HepG2 (cell line): ENCODE data around the gene PNKD. TPM values are rescaled to one million over a fixed set of nuclear protein-coding genes. Genes with fewer than 3 reads are reported as not detected.
A peak's percentile ranks its signal among the peaks of the same experiment; 100 is the strongest.

Experiments
- CBFB ChIP-seq: sonication (generic); formaldehyde crosslinking; IDR thresholded peaks from 2 replicates; pipeline ENCODE4 v1.4.0; 2020; ENCODE audit warnings: missing genetic modification reagents
- CREB1 ChIP-seq, 2 experiments: fragments of 450-650 bp in 1 of 2; IDR thresholded peaks; 2 replicates each; pipeline ENCODE4 v1.6.1; 2016 to 2017; ENCODE audit warnings: control low read depth in 1 of 2, mild to moderate bottlenecking in 1 of 2, missing compliant biosample characterization in 1 of 2, missing genetic modification characterization in 1 of 2
- ETV6 ChIP-seq: sonication (generic); formaldehyde crosslinking; conservative IDR thresholded peaks from 2 replicates; pipeline ENCODE4 v1.4.0; 2020; ENCODE audit warnings: missing genetic modification reagents
- HNRNPH1 ChIP-seq: fragments of 200-400 bp; formaldehyde crosslinking; optimal IDR thresholded peaks from 2 replicates; pipeline ENCODE3; 2017; ENCODE audit warnings: mild to moderate bottlenecking, low read depth, low read length
- KDM3A ChIP-seq: IDR thresholded peaks from 2 replicates; pipeline ENCODE4 v1.6.1; 2018; ENCODE audit warnings: low read depth, missing compliant biosample characterization
- MED13 ChIP-seq: sonication (generic); formaldehyde crosslinking; IDR thresholded peaks from 2 replicates; pipeline ENCODE4 v1.5.0; 2020; ENCODE audit warnings: missing genetic modification reagents
- MEIS1 ChIP-seq: sonication (generic); formaldehyde crosslinking; IDR thresholded peaks from 2 replicates; pipeline ENCODE4 v1.9.0; 2021; ENCODE audit warnings: mild to moderate bottlenecking, missing genetic modification reagents, moderate library complexity, borderline replicate concordance
- NR3C1 ChIP-seq: sonication (generic); formaldehyde crosslinking; IDR thresholded peaks from 2 replicates; pipeline ENCODE4 v1.4.0; 2020; ENCODE audit warnings: missing genetic modification reagents
- RBM39 ChIP-seq: fragments of 200-400 bp; formaldehyde crosslinking; IDR thresholded peaks from one replicate; pipeline ENCODE4 v1.6.1; 2018; ENCODE audit warnings: antibody characterized with exemption, mild to moderate bottlenecking, low read depth, low read length; ENCODE audit not compliant: poor library complexity, severe bottlenecking
- SALL2 ChIP-seq: sonication (generic); formaldehyde crosslinking; IDR thresholded peaks from 2 replicates; pipeline ENCODE4 v1.8.1; 2023; ENCODE audit warnings: mild to moderate bottlenecking, missing genetic modification reagents, inconsistent platforms
- TFDP2 ChIP-seq: sonication (generic); formaldehyde crosslinking; IDR thresholded peaks from 2 replicates; pipeline ENCODE4 v1.4.0; 2020; ENCODE audit warnings: missing genetic modification reagents
- THAP7 ChIP-seq: sonication (generic); formaldehyde crosslinking; IDR thresholded peaks from 2 replicates; pipeline ENCODE4 v1.8.1; 2023; ENCODE audit warnings: mild to moderate bottlenecking, missing genetic modification reagents
- THAP9 ChIP-seq: sonication (generic); formaldehyde crosslinking; IDR thresholded peaks from 2 replicates; pipeline ENCODE4; 2020; ENCODE audit warnings: missing genetic modification reagents, mild to moderate bottlenecking, borderline replicate concordance
- ZBTB20 ChIP-seq: sonication (generic); formaldehyde crosslinking; IDR thresholded peaks from 2 replicates; pipeline ENCODE4 v1.8.1; 2023; ENCODE audit warnings: missing genetic modification reagents, low read depth, mild to moderate bottlenecking, borderline replicate concordance
- ZNF501 ChIP-seq: sonication (generic); formaldehyde crosslinking; IDR thresholded peaks from 2 replicates; pipeline ENCODE4 v1.5.1; 2020; ENCODE audit warnings: mild to moderate bottlenecking, moderate library complexity, missing genetic modification reagents
- ZNF883 ChIP-seq: sonication (generic); formaldehyde crosslinking; IDR thresholded peaks from 2 replicates; pipeline ENCODE4 v1.5.1; 2020; ENCODE audit warnings: mild to moderate bottlenecking, missing genetic modification reagents; ENCODE audit errors: not compliant biosample characterization
- ZSCAN9 ChIP-seq: IDR thresholded peaks from 2 replicates; pipeline ENCODE4 v1.6.1; 2016; ENCODE audit warnings: borderline replicate concordance
- polyA plus RNA-seq, 8 experiments: library from polyadenylated mRNA; depleted of rRNA in 3 of 8; stranded (reverse) in 7 of 8; unstranded in 1 of 8; fragments of >200 nt; fragmentation: Illumina TruSeq in 4 of 8; extraction: Trizol in 4 of 8; gene quantifications; 2 replicates each; pipeline versions ENCODE4 v1.2.1 to v1.2.3, GENCODE V29; 2011 to 2016; ENCODE audit warnings: low read depth in 4 of 8, missing spikeins in 1 of 8, mixed read lengths in 1 of 8; ENCODE audit not compliant: insufficient read depth in 1 of 8
- total RNA-seq, 5 experiments: library from RNA; depleted of rRNA; stranded (reverse); fragments of >200 nt; fragmentation: Illumina TruSeq; extraction: Trizol; gene quantifications; 2 replicates each; pipeline ENCODE4 v1.2.3, GENCODE V29; 2016; ENCODE audit warnings: low read depth in 1 of 5
- TF ChIP-seq, protein P1 (sequence below): sonication (generic); formaldehyde crosslinking; IDR thresholded peaks from 2 replicates; pipeline ENCODE4 v1.5.1; 2020; ENCODE audit warnings: mild to moderate bottlenecking, missing genetic modification reagents, borderline replicate concordance
- TF ChIP-seq, protein P2 (sequence below): sonication (generic); formaldehyde crosslinking; IDR thresholded peaks from 2 replicates; pipeline ENCODE4 v1.4.0; 2020; ENCODE audit warnings: mild to moderate bottlenecking, missing genetic modification reagents

PNKD gene
- total and polyA plus RNA-seq, 2 of the 13 experiments (the other 11 are each of a cell fraction or from before 2014, with no cell fraction given): 55.9 to 80.4 TPM

DNA sequence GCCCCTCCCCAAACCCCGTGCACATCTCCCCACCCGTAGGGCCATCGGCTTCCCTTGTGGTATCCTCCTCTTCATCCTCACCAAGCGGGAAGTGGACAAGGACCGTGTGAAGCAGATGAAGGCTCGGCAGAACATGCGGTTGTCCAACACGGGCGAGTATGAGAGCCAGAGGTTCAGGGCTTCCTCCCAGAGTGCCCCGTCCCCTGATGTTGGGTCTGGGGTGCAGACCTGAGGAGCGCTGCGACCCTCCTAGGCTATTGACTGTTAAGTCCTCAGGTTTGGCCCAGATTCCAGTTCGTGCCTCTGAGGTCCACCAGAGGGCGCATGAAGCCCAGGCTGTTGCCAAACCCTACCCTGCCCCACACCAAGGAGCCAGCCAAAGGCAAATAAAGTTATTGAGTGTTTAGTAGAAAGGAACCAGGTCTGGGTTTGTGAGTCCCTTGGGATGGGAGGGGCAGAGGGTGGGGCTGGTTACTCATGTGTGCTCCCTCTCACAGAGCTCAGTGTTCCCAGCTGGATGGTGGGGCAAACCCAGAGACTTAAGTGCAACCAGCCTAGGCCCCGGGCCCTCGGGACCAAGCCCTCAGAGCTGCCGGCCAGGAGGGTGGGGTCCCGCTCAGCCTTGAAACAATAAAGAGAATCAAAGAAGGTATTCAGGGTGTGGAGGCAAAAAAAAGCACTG, 2.4 kb downstream of the PNKD start (continued):
- TF ChIP-seq, protein P1, sequence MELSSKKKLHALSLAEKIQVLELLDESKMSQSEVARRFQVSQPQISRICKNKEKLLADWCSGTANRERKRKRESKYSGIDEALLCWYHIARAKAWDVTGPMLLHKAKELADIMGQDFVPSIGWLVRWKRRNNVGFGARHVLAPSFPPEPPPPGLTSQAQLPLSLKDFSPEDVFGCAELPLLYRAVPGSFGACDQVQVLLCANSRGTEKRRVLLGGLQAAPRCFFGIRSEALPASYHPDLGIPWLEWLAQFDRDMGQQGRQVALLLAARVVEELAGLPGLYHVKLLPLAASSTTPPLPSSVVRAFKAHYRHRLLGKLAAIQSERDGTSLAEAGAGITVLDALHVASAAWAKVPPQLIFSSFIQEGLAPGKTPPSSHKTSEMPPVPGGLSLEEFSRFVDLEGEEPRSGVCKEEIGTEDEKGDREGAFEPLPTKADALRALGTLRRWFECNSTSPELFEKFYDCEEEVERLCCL (CRISPR knock-in tag): no peak
- no peak for TF ChIP-seq MEIS1 (CRISPR knock-in tag)
- peak; percentile 78; the same call in 1 of the 2 replicates for TF ChIP-seq KDM3A
- peak; percentile 73 for TF ChIP-seq ZNF501 (CRISPR knock-in tag)
- TF ChIP-seq SALL2 (CRISPR knock-in tag): peak; percentile 84
- peak; percentile 35; the same call in 1 of the 2 replicates for TF ChIP-seq ZSCAN9 (CRISPR knock-in tag)
- TF ChIP-seq, protein P2, sequence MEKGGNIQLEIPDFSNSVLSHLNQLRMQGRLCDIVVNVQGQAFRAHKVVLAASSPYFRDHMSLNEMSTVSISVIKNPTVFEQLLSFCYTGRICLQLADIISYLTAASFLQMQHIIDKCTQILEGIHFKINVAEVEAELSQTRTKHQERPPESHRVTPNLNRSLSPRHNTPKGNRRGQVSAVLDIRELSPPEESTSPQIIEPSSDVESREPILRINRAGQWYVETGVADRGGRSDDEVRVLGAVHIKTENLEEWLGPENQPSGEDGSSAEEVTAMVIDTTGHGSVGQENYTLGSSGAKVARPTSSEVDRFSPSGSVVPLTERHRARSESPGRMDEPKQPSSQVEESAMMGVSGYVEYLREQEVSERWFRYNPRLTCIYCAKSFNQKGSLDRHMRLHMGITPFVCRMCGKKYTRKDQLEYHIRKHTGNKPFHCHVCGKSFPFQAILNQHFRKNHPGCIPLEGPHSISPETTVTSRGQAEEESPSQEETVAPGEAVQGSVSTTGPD (CRISPR knock-in tag): no peak; the same call in 1 of the 2 replicates
- peak; percentile 27 for TF ChIP-seq RBM39
- no peak for TF ChIP-seq ZBTB20
- 0 out of 2 replicates have a peak, but pooled peaks have one; percentile 40 for TF ChIP-seq CBFB (CRISPR knock-in tag)
- TF ChIP-seq THAP7 (CRISPR knock-in tag): no peak
- peak; percentile 57; the same call in 1 of the 2 replicates for TF ChIP-seq THAP9 (CRISPR knock-in tag)
- 0 out of 2 replicates have a peak, but pooled peaks have one; percentile 16 for TF ChIP-seq TFDP2
- TF ChIP-seq ETV6: 0 out of 2 replicates have a peak, but pooled peaks have one; percentile 22
- peak; percentile 27 for TF ChIP-seq ZNF883
- no peak for TF ChIP-seq CREB1 (IDR thresholded peaks at IDR 0.05)
- TF ChIP-seq CREB1 (CRISPR knock-in tag; IDR thresholded peaks at IDR 0.05): no peak
- no peak for TF ChIP-seq NR3C1
- no peak for TF ChIP-seq MED13 (CRISPR knock-in tag)
- peak; percentile 60 for TF ChIP-seq HNRNPH1
